Hippocampal formation (tissue), 2 donors: Measurements from ENCODE around the gene JARID2.

Source experiments
- DNase-seq, 2 donors: peaks; one replicate each; lab custom pipeline; 2025; lab: John Stamatoyannopoulos, UW

Gene JARID2

GRCh38 chr6:15440040-15440439, 194.2 kb downstream of the JARID2 start:
- no peak for DNase-seq

GRCh38 chr6:15441215-15441868, 195.5 kb downstream of the JARID2 start:
- DNase-seq = peak; percentile 24 to 70

- DNase-seq = no peak
Observed at GRCh38 chr6:15441981-15442380, 196.1 kb downstream of the JARID2 start.

DNA sequence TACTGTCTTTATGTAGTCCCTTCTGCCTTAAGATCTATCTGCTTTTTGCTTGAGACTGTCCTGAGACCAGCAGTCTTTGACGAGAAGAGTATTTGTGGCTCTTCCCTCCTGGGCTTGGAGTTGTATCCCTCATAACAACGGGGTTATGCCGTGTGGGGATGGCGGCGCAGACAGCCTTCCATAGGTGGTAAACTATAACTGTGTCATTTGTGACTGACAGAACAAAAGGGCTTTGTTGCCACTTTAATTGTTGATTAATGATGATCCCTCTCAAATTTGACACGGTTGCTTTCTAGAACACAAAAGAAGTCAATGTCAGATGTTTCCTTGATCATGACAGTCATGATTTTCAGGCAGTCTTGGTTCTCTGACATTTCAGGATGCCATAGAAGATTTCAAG, 196.6 kb downstream of the JARID2 start:
- no peak for DNase-seq

- no peak for DNase-seq
Observed at GRCh38 chr6:15443119-15443830, 197.4 kb downstream of the JARID2 start.

DNA sequence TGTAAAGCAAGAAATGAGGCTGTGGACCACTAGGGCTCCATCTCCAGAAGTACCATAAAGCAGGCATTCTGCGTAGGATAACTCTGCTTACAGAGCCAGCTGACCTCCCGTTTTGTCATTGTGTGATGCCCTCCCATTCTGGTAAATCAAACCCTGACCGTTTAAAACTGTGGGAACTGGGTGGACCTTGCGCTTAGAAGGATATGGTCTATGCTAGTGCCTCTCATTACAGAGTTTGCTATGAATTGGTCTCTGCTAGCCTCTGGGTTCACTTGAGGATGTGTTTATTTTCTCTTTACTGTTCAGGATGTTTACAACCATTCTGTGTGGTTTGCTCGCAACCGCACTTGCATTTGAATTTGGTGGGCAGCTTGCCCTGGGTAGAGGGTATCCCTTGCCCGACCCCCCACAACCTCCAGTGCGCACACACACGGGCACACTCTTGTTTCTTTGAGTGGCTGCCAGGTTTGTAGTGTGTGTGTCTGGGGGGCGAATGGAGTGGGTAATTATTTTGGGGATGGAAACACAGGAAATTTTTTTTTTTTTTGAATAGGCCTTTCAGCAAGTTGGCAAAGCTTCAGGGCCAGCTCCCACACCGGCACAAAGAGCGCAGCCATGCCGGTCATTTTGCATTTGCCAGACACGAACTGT, 198.3 kb downstream of the JARID2 start:
- peak; percentile 14 to 34 for DNase-seq

DNA sequence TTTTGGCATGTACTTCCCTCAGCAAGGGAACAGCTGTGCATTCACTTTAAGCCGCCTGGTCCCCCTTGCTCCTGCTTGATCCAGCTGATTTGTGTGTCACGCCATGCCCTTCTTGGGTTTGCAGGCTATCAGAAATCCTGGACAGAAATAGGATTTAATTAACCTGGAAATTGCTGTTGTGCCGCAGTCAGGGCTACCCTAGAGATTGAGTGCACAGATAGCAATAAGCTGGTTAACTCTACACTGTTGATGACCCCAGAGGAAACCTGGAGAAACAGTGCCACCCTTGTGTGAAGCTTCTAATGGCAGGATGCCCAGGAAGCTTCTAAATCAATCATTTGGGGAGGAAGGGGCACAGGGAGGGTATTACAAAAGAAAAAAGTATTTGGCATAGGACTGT, 199.0 kb downstream of the JARID2 start:
- peak in 1 of 2 donors; percentile 18 for DNase-seq

- no peak for DNase-seq
Observed at GRCh38 chr6:15447546-15448267, 201.8 kb downstream of the JARID2 start.

DNA sequence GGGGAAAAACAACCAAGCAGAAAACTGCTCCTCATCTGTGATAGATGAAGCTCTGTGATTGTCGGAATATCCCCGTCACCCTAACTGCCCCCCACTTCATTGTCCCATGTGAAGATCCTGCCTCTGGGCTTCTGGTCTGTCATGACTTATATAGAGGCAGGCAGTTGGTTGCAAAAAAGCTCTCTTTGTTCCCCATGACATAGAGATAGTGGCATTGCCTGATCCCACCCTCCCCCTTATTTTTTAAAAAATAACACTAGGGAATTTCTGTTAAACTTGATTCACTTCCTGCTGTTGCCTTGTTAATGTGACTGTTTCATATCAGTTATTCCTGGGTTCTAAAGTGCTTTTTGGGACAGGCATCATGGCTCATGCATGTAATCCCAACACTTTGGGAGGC, 203.1 kb downstream of the JARID2 start:
- DNase-seq = no peak

DNA sequence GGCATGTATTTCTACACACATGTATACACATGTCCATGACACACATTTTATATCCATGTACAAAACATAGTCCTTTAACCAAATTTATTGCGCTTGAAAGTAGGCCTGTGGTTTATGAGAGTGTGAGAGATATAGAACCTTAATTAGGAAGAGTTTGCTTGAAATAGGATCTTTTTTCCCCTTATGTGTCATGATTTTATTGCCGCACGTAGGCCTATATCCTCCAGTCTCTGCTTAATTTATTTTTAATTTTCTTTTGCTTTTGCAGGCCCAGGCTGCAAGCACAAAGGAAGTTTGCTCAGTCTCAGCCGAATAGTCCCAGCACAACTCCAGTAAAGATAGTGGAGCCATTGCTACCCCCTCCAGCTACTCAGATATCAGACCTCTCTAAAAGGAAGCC, 205.9 kb downstream of the JARID2 start:
- DNase-seq = no peak

DNA sequence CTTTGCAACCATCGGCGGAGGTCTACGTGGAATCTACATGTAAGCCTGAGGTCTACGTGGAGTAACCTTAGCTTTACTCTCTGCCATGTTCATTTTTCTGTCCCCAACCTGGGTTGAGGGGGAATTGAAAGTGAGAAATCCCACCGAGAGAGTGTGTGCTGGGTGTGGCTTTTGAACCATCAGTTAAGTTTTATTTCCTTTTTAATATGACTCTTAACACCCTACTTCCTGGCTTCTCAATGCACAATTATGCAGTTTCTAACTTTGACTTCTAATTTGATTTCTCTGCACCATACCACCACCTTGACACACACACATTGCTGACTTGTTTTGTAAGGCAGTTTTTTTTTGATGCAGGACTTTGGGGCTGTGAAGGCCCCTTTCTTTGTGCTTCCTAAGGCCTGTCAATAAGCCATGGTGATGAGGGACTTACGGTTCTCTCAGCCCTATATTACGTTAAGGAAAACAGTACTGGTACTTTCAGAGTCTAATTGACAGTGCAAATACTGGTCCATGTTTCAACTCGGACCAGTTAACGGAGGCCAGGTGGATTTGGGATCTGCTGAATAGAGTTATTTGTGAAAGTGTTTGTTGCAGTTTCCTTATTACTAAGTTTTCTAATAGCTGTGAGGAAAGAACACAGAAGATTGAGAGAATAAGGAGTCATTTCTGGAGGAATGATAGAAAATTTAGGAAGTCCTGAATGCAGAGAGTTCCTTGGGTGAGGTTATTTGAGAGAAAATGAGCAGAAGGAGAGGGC, 206.5 kb downstream of the JARID2 start:
- DNase-seq = no peak

DNA sequence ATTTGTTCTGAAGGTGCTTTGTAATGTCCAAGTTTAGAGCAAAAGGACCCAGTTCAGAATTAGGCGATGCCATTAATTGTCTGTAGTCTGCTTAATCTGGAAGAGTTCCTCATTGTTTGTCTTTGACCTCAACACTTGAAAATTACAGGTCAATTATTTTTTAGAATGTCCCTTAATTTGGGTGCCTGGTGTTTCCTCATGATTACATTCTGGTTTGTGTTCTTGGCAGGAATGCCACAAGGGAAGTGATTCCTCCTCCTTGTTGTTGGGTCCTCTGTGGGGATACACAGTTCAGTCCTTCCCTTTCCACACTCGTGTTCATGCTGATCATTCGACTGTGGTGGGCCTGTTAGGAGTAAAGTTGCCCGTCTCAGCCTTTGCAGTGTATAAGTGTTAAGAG, 207.3 kb downstream of the JARID2 start:
- DNase-seq = no peak

DNA sequence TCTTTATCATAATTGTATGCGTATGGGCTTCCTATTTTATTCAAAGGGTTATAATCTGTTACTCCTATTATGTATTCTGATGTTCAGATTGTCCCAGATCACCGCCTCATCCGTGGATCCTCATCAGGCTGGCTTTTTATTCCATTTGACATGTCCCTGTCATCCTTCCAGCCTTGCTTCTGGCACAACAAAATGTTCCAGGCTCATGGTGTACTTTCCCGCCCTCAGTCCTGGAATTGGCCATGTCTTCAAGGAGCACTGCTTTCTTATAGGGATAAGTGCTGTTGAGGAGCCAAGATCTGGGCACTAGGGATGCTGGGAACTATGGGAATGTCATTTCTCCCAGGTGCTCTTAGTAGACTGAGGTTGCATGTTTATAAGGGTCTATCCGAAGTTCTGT, 207.8 kb downstream of the JARID2 start:
- DNase-seq = no peak

- no peak for DNase-seq
Observed at GRCh38 chr6:15456422-15456821, 210.6 kb downstream of the JARID2 start.

- no peak for DNase-seq
Observed at GRCh38 chr6:15457121-15457650, 211.3 kb downstream of the JARID2 start.

GRCh38 chr6:15458021-15458459, 212.2 kb downstream of the JARID2 start:
- no peak for DNase-seq

DNA sequence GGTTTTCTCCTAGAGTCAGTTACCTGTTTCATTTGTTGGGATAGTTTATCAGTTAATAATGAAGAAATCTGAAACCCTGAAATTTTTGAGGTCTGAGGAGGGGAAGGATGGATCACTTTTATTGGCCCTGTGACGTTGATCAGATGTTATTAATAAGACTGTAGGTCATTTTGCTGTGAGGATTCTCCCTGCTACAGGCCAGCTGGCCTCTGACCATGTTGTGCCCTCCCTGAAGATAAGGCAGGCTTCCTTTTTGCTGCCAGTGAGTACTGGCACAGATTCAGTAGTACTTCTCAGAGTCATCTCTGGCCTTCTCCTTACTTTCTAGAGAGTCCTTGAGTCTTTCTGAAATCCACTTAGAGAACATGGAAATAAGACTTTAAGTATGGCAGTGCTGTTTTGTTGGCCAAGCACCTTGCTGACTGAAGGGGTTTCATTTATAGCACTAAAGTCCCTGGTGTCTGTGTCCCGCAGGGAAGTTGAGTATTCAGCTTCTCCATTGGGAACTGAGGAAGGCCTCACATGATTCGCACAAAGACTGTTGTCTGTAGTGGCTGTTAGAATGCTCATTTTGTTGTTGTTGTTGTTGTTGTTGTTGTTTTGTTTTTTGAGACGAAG, 214.3 kb downstream of the JARID2 start:
- DNase-seq = no peak

DNA sequence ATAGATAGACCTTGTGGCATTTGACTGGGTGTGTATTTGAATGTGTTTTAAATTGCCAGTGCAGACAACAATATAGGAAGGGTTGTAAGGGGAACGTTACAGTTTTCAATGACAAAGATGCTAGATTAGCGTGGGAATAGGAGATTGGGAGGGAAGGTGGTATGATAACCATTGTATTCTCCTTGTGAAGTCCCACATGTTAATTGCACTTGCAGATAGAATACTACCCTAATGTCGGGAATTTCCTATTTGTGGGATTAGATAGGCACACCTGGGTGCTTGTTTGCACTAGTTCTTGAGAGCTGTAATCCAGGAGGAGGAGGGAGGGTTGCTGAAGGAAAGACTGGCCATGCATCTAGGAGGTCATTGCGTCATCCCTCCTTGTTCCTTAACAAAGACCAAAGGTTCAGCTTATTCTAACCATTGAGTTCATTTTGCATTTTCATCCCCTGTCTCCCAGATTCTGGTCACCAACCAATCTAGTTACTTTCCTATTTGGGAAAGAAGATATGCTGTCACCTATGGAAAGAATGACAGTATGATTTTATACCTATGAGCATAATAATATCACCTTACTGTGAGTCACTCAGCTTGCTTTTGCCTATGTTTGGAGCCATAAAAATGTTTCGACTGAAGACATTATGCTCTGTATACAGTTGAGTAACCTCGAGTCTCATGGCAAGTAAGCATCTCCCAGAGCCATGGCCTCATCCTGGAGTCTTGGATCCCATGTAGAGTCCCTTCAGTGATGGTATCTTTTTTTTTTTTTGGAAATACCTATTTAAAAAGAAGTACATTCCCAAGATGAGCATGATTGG, 215.5 kb downstream of the JARID2 start:
- no peak for DNase-seq

DNA sequence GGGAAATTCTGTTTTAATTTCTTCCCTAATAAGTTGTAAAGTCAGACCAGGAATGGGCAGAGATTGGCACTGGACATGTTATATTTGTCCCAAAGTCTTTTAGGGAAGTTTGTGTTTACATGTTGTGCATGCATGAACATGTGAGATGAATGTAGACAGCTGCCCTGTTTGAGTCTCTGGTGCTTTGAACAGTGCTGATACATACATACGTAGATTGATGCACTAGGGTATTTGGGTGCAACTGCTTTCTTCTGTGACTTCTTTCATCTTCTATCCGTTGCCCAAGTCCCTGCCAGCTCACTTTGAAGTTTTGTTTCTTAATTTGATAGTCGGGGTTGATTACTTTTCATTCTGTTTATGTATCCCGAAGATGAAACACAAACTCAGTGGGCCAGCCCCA, 216.4 kb downstream of the JARID2 start:
- no peak for DNase-seq
